ENCODE measurements around the gene LPIN2. TPM values are rescaled to one million over a fixed set of nuclear protein-coding genes. Genes with fewer than 3 reads are reported as not detected.
"Not testable (repeated sequence)": the region's sequence is repeated elsewhere in the genome, so short reads cannot be mapped to it uniquely, and the experiment has no call there.

Gene LPIN2
- total RNA-seq, 2 experiments from 2014 or later = 62.4 to 65.7 TPM

GRCh38 chr18:3041843-3042242, 28.9 kb upstream of the LPIN2 start:
- intact Hi-C loops (cut with micrococcal nuclease) = no loop called here
- H3K27me3 Mint-ChIP-seq (ENCODE audit: low read depth) = no peaks in the 10 kb centered on the region
- H3K27ac Mint-ChIP-seq = no peak overlapping the region
- H3K9me3 Mint-ChIP-seq = no peaks in the 10 kb centered on the region
- CTCF ChIA-PET = interaction anchor here (0.7 to 1.2 kb wide), 3 partner anchors 11 to 88 kb away, joined by 3 to 4 read pairs (median 4); no protein-coding TSS in a partner anchor
- no peak overlapping the region for H3K4me3 Mint-ChIP-seq
- DNase-seq = no peak
- no peaks in the 10 kb centered on the region for H3K36me3 Mint-ChIP-seq (ENCODE audit: low read depth)
- peaks cover 39% of the 10 kb centered on the region for H3K4me1 Mint-ChIP-seq (ENCODE audit: low read depth)

GRCh38 chr18:3040881-3041280, 27.9 kb upstream of the LPIN2 start:
- Mint-ChIP-seq H3K27ac (no peak overlapping the region), H3K4me1 (ENCODE audit: low read depth) (peaks cover 29% of the 10 kb centered on the region), H3K36me3 (ENCODE audit: low read depth) (no peaks in the 10 kb centered on the region), H3K27me3 (ENCODE audit: low read depth) (no peaks in the 10 kb centered on the region), H3K9me3 (no peaks in the 10 kb centered on the region), H3K4me3 (no peak overlapping the region)
- intact Hi-C loops (cut with micrococcal nuclease) = loop anchor here (1.0 kb wide), 2 partner anchors 20 to 43 kb away; no protein-coding TSS in a partner anchor
- no peak for DNase-seq
- CTCF ChIA-PET = interaction anchor here (1.0 to 2.3 kb wide), 3 partner anchors 21 to 30 kb away, joined by 3 to 12 read pairs (median 3); no protein-coding TSS in a partner anchor

GRCh38 chr18:3040173-3040572, 27.2 kb upstream of the LPIN2 start:
- intact Hi-C loops (cut with micrococcal nuclease) = loop anchor here (1.0 kb wide), 2 partner anchors 21 to 42 kb away; no protein-coding TSS in a partner anchor
- no peaks in the 10 kb centered on the region for H3K9me3 Mint-ChIP-seq

GRCh38 chr18:3037423-3037915, 24.5 kb upstream of the LPIN2 start:
- Mint-ChIP-seq H3K27me3 (ENCODE audit: low read depth) (no peaks in the 10 kb centered on the region), H3K4me3 (no peak overlapping the region), H3K27ac (no peak overlapping the region), H3K36me3 (ENCODE audit: low read depth) (no peaks in the 10 kb centered on the region), H3K4me1 (ENCODE audit: low read depth) (peaks cover 18% of the 10 kb centered on the region), H3K9me3 (no peaks in the 10 kb centered on the region)
- DNase-seq = no peak
- intact Hi-C loops (cut with micrococcal nuclease) = no loop called here
- CTCF ChIA-PET = interaction anchor here (0.6 to 2.2 kb wide), 2 partner anchors 25 to 143 kb away, joined by 4 to 7 read pairs; no protein-coding TSS in a partner anchor

More at GRCh38 chr18:3040173-3040572, 27.2 kb upstream of the LPIN2 start:
- H3K36me3 Mint-ChIP-seq (ENCODE audit: low read depth) = no peaks in the 10 kb centered on the region
- no peak overlapping the region for H3K27ac Mint-ChIP-seq
- DNase-seq = no peak
- H3K4me1 Mint-ChIP-seq (ENCODE audit: low read depth) = peaks cover 23% of the 10 kb centered on the region
- H3K4me3 Mint-ChIP-seq = no peak overlapping the region
- no peaks in the 10 kb centered on the region for H3K27me3 Mint-ChIP-seq (ENCODE audit: low read depth)
- CTCF ChIA-PET = interaction anchor here (0.5 to 2.3 kb wide), 4 partner anchors 21 to 692 kb away, joined by 3 to 12 read pairs (median 3); no protein-coding TSS in a partner anchor

- H3K4me3 Mint-ChIP-seq = no peak overlapping the region
- H3K27ac Mint-ChIP-seq = no peak overlapping the region
- no peak for DNase-seq
- H3K4me1 Mint-ChIP-seq (ENCODE audit: low read depth) = peaks cover 18% of the 10 kb centered on the region
- H3K9me3 Mint-ChIP-seq = no peaks in the 10 kb centered on the region
- no peaks in the 10 kb centered on the region for H3K36me3 Mint-ChIP-seq (ENCODE audit: low read depth)
- no peaks in the 10 kb centered on the region for H3K27me3 Mint-ChIP-seq (ENCODE audit: low read depth)
- intact Hi-C loops (cut with micrococcal nuclease) = no loop called here
- CTCF ChIA-PET = interaction anchor here (0.9 to 2.2 kb wide), 2 partner anchors 12 to 27 kb away, joined by 3 to 7 read pairs; no protein-coding TSS in a partner anchor
Measured at GRCh38 chr18:3036108-3036507, 23.2 kb upstream of the LPIN2 start.

- CTCF ChIA-PET = interaction anchor here (2.2 kb wide), 1 partner anchor 27 kb away, joined by 7 read pairs; no protein-coding TSS in a partner anchor
- intact Hi-C loops (cut with micrococcal nuclease) = no loop called here
- no peak overlapping the region for H3K4me3 Mint-ChIP-seq
- no peak for DNase-seq
- no peaks in the 10 kb centered on the region for H3K27me3 Mint-ChIP-seq (ENCODE audit: low read depth)
- peaks cover 18% of the 10 kb centered on the region for H3K4me1 Mint-ChIP-seq (ENCODE audit: low read depth)
- H3K36me3 Mint-ChIP-seq (ENCODE audit: low read depth) = no peaks in the 10 kb centered on the region
- no peaks in the 10 kb centered on the region for H3K9me3 Mint-ChIP-seq
- no peak overlapping the region for H3K27ac Mint-ChIP-seq
Measured at GRCh38 chr18:3035635-3036034, 22.7 kb upstream of the LPIN2 start.

GRCh38 chr18:3032721-3033120, 19.8 kb upstream of the LPIN2 start:
- H3K27ac Mint-ChIP-seq = no peak overlapping the region
- intact Hi-C loops (cut with micrococcal nuclease) = no loop called here
- no peaks in the 10 kb centered on the region for H3K27me3 Mint-ChIP-seq (ENCODE audit: low read depth)
- CTCF ChIA-PET = no interaction called here
- H3K9me3 Mint-ChIP-seq = no peaks in the 10 kb centered on the region
- DNase-seq = no peak
- H3K4me1 Mint-ChIP-seq (ENCODE audit: low read depth) = peaks cover 7% of the 10 kb centered on the region
- H3K36me3 Mint-ChIP-seq (ENCODE audit: low read depth) = no peaks in the 10 kb centered on the region
- H3K4me3 Mint-ChIP-seq = no peak overlapping the region

- Mint-ChIP-seq H3K27ac (no peak overlapping the region), H3K4me1 (ENCODE audit: low read depth) (peaks cover 2% of the 10 kb centered on the region), H3K4me3 (no peak overlapping the region), H3K27me3 (ENCODE audit: low read depth) (no peaks in the 10 kb centered on the region), H3K36me3 (ENCODE audit: low read depth) (no peaks in the 10 kb centered on the region), H3K9me3 (no peaks in the 10 kb centered on the region)
- intact Hi-C loops (cut with micrococcal nuclease) = no loop called here
- CTCF ChIA-PET = no interaction called here
- no peak for DNase-seq
Measured at GRCh38 chr18:3029215-3029952, 16.4 kb upstream of the LPIN2 start.

- H3K36me3 Mint-ChIP-seq (ENCODE audit: low read depth); CTCF ChIA-PET; intact Hi-C loops (cut with micrococcal nuclease); H3K4me3 Mint-ChIP-seq; H3K9me3 Mint-ChIP-seq; H3K27me3 Mint-ChIP-seq (ENCODE audit: low read depth); H3K4me1 Mint-ChIP-seq (ENCODE audit: low read depth); DNase-seq; H3K27ac Mint-ChIP-seq: not testable (repeated sequence)
Measured at GRCh38 chr18:3028115-3028514, 15.2 kb upstream of the LPIN2 start.

- Mint-ChIP-seq H3K36me3 (ENCODE audit: low read depth) (no peaks in the 10 kb centered on the region), H3K27me3 (ENCODE audit: low read depth) (no peaks in the 10 kb centered on the region), H3K9me3 (no peaks in the 10 kb centered on the region), H3K27ac (no peak overlapping the region), H3K4me1 (ENCODE audit: low read depth) (peaks cover 2% of the 10 kb centered on the region), H3K4me3 (no peak overlapping the region)
- DNase-seq = no peak
- intact Hi-C loops (cut with micrococcal nuclease) = no loop called here
- CTCF ChIA-PET = interaction anchor here (0.7 kb wide), 1 partner anchor 35 kb away, joined by 3 read pairs; no protein-coding TSS in a partner anchor
Measured at GRCh38 chr18:3027370-3027891, 14.5 kb upstream of the LPIN2 start.

GRCh38 chr18:3025544-3025943, 12.6 kb upstream of the LPIN2 start:
- no peak for DNase-seq
- Mint-ChIP-seq H3K4me3 (no peak overlapping the region), H3K27ac (no peak overlapping the region), H3K36me3 (ENCODE audit: low read depth) (no peaks in the 10 kb centered on the region), H3K4me1 (ENCODE audit: low read depth) (peaks cover 2% of the 10 kb centered on the region), H3K27me3 (ENCODE audit: low read depth) (no peaks in the 10 kb centered on the region), H3K9me3 (no peaks in the 10 kb centered on the region)
- CTCF ChIA-PET = interaction anchor here (0.9 kb wide), 1 partner anchor 10 kb away, joined by 4 read pairs; no protein-coding TSS in a partner anchor
- intact Hi-C loops (cut with micrococcal nuclease) = no loop called here

GRCh38 chr18:3023603-3024002, 10.7 kb upstream of the LPIN2 start:
- CTCF ChIA-PET; H3K36me3 Mint-ChIP-seq (ENCODE audit: low read depth): not testable (repeated sequence)

More at GRCh38 chr18:3023603-3024002, 10.7 kb upstream of the LPIN2 start:
- H3K27me3 Mint-ChIP-seq (ENCODE audit: low read depth); H3K4me1 Mint-ChIP-seq (ENCODE audit: low read depth); DNase-seq; H3K27ac Mint-ChIP-seq; intact Hi-C loops (cut with micrococcal nuclease); H3K4me3 Mint-ChIP-seq; H3K9me3 Mint-ChIP-seq: not testable (repeated sequence)
